HCT116 (cell line): ENCODE results near the gene TEX29. TPM values are rescaled to one million over a fixed set of nuclear protein-coding genes. Genes with fewer than 3 reads are reported as not detected.

Experiments used
- ATAC-seq: fragments of 200-7000 bp; cut with Tn5 transposase; 2 replicates; pipeline ENCODE4 v1.9.1; 2020; ENCODE audit warnings: mild to moderate bottlenecking, moderate library complexity
- BruUV-seq: library from RNA; stranded (reverse); fragments of 400-500 nt; replicated peaks from 2 replicates; lab custom pipeline; 2021; lab: Mats Ljungman, UMichigan
- CTCF ChIA-PET: fragments of 300-600 bp; sonication (Branson Sonifier 250); formaldehyde crosslinking; loops from one replicate; lab custom pipeline; 2021; ENCODE audit warnings: antibody characterized with exemption; lab: Charles Lee
- POLR2A ChIA-PET: fragments of 300-600, 350-600 bp; sonication (Branson Sonifier 250); formaldehyde crosslinking; loops from one replicate; lab custom pipeline; 2021; ENCODE audit warnings: antibody characterized with exemption; lab: Charles Lee
- RAD21 ChIA-PET, 2 experiments: fragments of 300-600 bp; sonication (Branson Sonifier 250); formaldehyde crosslinking; loops; one replicate each; lab custom pipeline; 2023; ENCODE audit warnings: low total read pairs in 2 of 2; ENCODE audit not compliant: uncharacterized antibody in 2 of 2, unreplicated experiment in 2 of 2, low non-redundant PET in 1 of 2; lab: Charles Lee
- DNase-seq: peaks from one replicate; pipeline ENCODE4 v3.0.0-alpha.2; 2010; ENCODE audit warnings: low read depth, low spot score
- H2AFZ ChIP-seq: fragments of 200-600 bp; shearing (Covaris generic), sonication (generic); 2 replicates; pipeline ENCODE4 v1.6.1; 2017; ENCODE audit warnings: low read depth, mixed run types, mixed read lengths, antibody characterized with exemption, low read length; ENCODE audit not compliant: poor library complexity, severe bottlenecking
- H3K27ac ChIP-seq: 2 replicates; pipeline ENCODE4 v1.5.1; 2012; ENCODE audit warnings: low read depth, low read length
- H3K27me3 ChIP-seq: fragments of 200-600 bp; sonication (generic); 2 replicates; pipeline ENCODE4 v1.6.1; 2016; ENCODE audit warnings: mixed run types, low read length, mixed read lengths; ENCODE audit not compliant: insufficient read depth
- H3K36me3 ChIP-seq, 2 experiments: fragments of 200-500 bp in 1 of 2; fragments of 200-600 bp in 1 of 2; sonication (Bioruptor generic) in 1 of 2; sonication (generic) in 1 of 2; 2 replicates each; pipeline versions ENCODE4 v1.5.1 to v1.6.1; 2014 to 2016; ENCODE audit warnings: low read length in 2 of 2, inconsistent platforms in 1 of 2, mixed read lengths in 1 of 2, mixed run types in 1 of 2; ENCODE audit not compliant: insufficient read depth in 2 of 2, control insufficient read depth in 1 of 2
- H3K4me1 ChIP-seq, 2 experiments: fragments of 200-600 bp in 1 of 2; sonication (generic) in 1 of 2; 2 replicates each; pipeline versions ENCODE4 v1.5.1 to v1.6.1; 2012 to 2017; ENCODE audit warnings: low read length in 2 of 2, inconsistent platforms in 1 of 2, mild to moderate bottlenecking in 1 of 2, mixed read lengths in 1 of 2, mixed run types in 1 of 2, moderate library complexity in 1 of 2; ENCODE audit not compliant: insufficient read depth in 2 of 2, control insufficient read depth in 1 of 2
- H3K4me2 ChIP-seq: fragments of 200-600 bp; sonication (generic); 2 replicates; pipeline ENCODE4 v1.6.1; 2017; ENCODE audit warnings: mixed run types, low read length, mixed read lengths
- H3K4me3 ChIP-seq, 2 experiments: fragments of 200-600 bp in 1 of 2; sonication (generic) in 1 of 2; replicated peaks in 1 of 2; 2 replicates each; pipeline ENCODE4 v1.5.1; 2011 to 2016; ENCODE audit warnings: low read length in 2 of 2, control low read depth in 1 of 2, low read depth in 1 of 2, mild to moderate bottlenecking in 1 of 2, mixed read lengths in 1 of 2, mixed run types in 1 of 2
- H3K79me2 ChIP-seq: fragments of 200-600 bp; sonication (generic); 2 replicates; pipeline ENCODE4 v1.6.1; 2017; ENCODE audit warnings: mild to moderate bottlenecking, mixed run types, low read length, moderate library complexity, mixed read lengths; ENCODE audit not compliant: insufficient read depth
- H3K9ac ChIP-seq: fragments of 200-600 bp; sonication (generic); 2 replicates; pipeline ENCODE4 v1.6.1; 2016; ENCODE audit warnings: low read length, mixed read lengths
- H3K9me2 ChIP-seq: fragments of 200-600 bp; sonication (generic), shearing (Covaris generic); 2 replicates; pipeline ENCODE4 v1.6.1; 2017; ENCODE audit warnings: mixed run types, mild to moderate bottlenecking, moderate library complexity; ENCODE audit not compliant: insufficient read depth
- H3K9me3 ChIP-seq, 2 experiments: fragments of 200-500 bp in 1 of 2; fragments of 200-600 bp in 1 of 2; sonication (Bioruptor generic) in 1 of 2; sonication (generic) in 1 of 2; 2 replicates each; pipeline ENCODE4 v1.6.1; 2014 to 2017; ENCODE audit warnings: low read length in 2 of 2, mixed read lengths in 2 of 2, inconsistent platforms in 1 of 2, low read depth in 1 of 2, mild to moderate bottlenecking in 1 of 2, mixed run types in 1 of 2, moderate library complexity in 1 of 2; ENCODE audit not compliant: control insufficient read depth in 1 of 2, insufficient read depth in 1 of 2
- H4K20me1 ChIP-seq: fragments of 200-600 bp; sonication (generic), shearing (Covaris generic); 2 replicates; pipeline ENCODE4 v1.6.1; 2017; ENCODE audit warnings: mixed run types, mild to moderate bottlenecking, moderate library complexity; ENCODE audit not compliant: insufficient read depth
- CBX3 ChIP-seq: IDR thresholded peaks from 2 replicates; pipeline ENCODE4 v1.6.1; 2012; ENCODE audit warnings: low read depth
- CEBPB ChIP-seq: IDR thresholded peaks from 2 replicates; pipeline ENCODE4 v1.6.1; 2012; ENCODE audit warnings: low read depth
- CTCF ChIP-seq, 3 experiments: fragments of 200-600 bp in 1 of 3; sonication (generic) in 1 of 3; IDR thresholded peaks in 2 of 3; conservative IDR thresholded peaks in 1 of 3; 2 replicates each; pipeline ENCODE4 v1.5.1; 2012 to 2017; ENCODE audit warnings: low read depth in 2 of 3, low read length in 2 of 3, antibody characterized with exemption in 1 of 3, borderline replicate concordance in 1 of 3, control low read depth in 1 of 3, mild to moderate bottlenecking in 1 of 3, mixed read lengths in 1 of 3, mixed run types in 1 of 3, moderate library complexity in 1 of 3; ENCODE audit not compliant: insufficient read depth in 1 of 3
- EGR1 ChIP-seq: IDR thresholded peaks from 2 replicates; pipeline ENCODE4 v1.6.1; 2012; ENCODE audit warnings: low read depth
- ELF1 ChIP-seq: IDR thresholded peaks from 2 replicates; pipeline ENCODE4 v1.6.1; 2012; ENCODE audit warnings: low read depth, borderline replicate concordance
- EZH2 ChIP-seq: fragments of 200-600 bp; sonication (generic); IDR thresholded peaks from 2 replicates; pipeline ENCODE4 v1.6.1; 2017; ENCODE audit warnings: antibody characterized with exemption, mixed run types
- EZH2phosphoT487 ChIP-seq: fragments of 200-600 bp; IDR thresholded peaks from 2 replicates; pipeline ENCODE4 v1.6.1; 2018; ENCODE audit warnings: antibody characterized with exemption, borderline replicate concordance
- JUND ChIP-seq: IDR thresholded peaks from 2 replicates; pipeline ENCODE4 v1.6.1; 2012
- MAX ChIP-seq: IDR thresholded peaks from 2 replicates; pipeline ENCODE4 v1.6.1; 2012
- POLR2A ChIP-seq: IDR thresholded peaks from 2 replicates; pipeline ENCODE4 v1.7.0; 2011; ENCODE audit warnings: borderline replicate concordance; ENCODE audit not compliant: insufficient read depth, insufficient read length; ENCODE audit errors: extremely low read depth
- RAD21 ChIP-seq: IDR thresholded peaks from 2 replicates; pipeline ENCODE4 v1.6.1; 2012; ENCODE audit warnings: low read depth, mild to moderate bottlenecking
- SIN3A ChIP-seq: IDR thresholded peaks from 2 replicates; pipeline ENCODE4 v1.6.1; 2012; ENCODE audit warnings: low read depth
- TCF7L2 ChIP-seq: IDR thresholded peaks from 2 replicates; pipeline ENCODE4 v1.7.0; 2011; ENCODE audit warnings: borderline replicate concordance, inconsistent platforms; ENCODE audit not compliant: insufficient read depth, insufficient read length; ENCODE audit errors: extremely low read depth
- YY1 ChIP-seq: IDR thresholded peaks from 2 replicates; pipeline ENCODE4 v1.6.1; 2011; ENCODE audit warnings: low read length, low read depth, moderate library complexity, mild to moderate bottlenecking; ENCODE audit not compliant: insufficient replicate concordance; ENCODE audit errors: extremely low read depth
- ZBTB33 ChIP-seq: IDR thresholded peaks from 2 replicates; pipeline ENCODE4 v1.6.1; 2011; ENCODE audit warnings: mild to moderate bottlenecking, low read length, moderate library complexity; ENCODE audit not compliant: insufficient replicate concordance; ENCODE audit errors: extremely low read depth
- intact Hi-C: fragments of 100-400 bp; cut with micrococcal nuclease; formaldehyde crosslinking; loops from 2 replicates; pipeline ENCODE4 v1.10.0; 2022
- total RNA-seq: library from RNA; stranded (reverse); gene quantifications from one replicate; pipeline ENCODE4 v1.2.1, GENCODE V29; 2021; ENCODE audit not compliant: unreplicated experiment

Gene TEX29
- total RNA-seq, 1 experiment from 2014 or later: not detected

GRCh38 chr13:111367340-111367739 lies 46.9 kb downstream of the TEX29 start:
- POLR2A ChIA-PET: no interaction called here
- DNase-seq (no peak), ATAC-seq (no peak)
- Histone ChIP-seq H3K79me2 (no peaks in the 10 kb centered on the region), H3K9me2 (no peaks in the 10 kb centered on the region), H3K4me3 (no peak overlapping the region), H3K4me2 (no peak overlapping the region), H3K36me3 (no peaks in the 10 kb centered on the region), H2AFZ (no peak overlapping the region), H3K27me3 (peaks cover 23% of the 10 kb centered on the region), H3K9me3 (no peaks in the 10 kb centered on the region), H4K20me1 (no peaks in the 10 kb centered on the region), H3K4me1 (no peaks in the 10 kb centered on the region), H3K9ac (no peak overlapping the region), H3K27ac (no peak overlapping the region)
- RAD21 ChIA-PET: no interaction called here
- CTCF ChIA-PET: no interaction called here
- TF ChIP-seq EZH2 (no peak), EZH2phosphoT487 (no peak), ELF1 (no peak), ZBTB33 (no peak), POLR2A (no peak)
- intact Hi-C loops: no loop called here
- BruUV-seq: no TSS peak

- H4K20me1 ChIP-seq: no peaks in the 10 kb centered on the region
- ATAC-seq (no peak), DNase-seq (no peak)
- H3K79me2 ChIP-seq: no peaks in the 10 kb centered on the region
- ChIA-PET CTCF (no interaction called here), POLR2A (no interaction called here), RAD21 (no interaction called here)
- H3K9me2 ChIP-seq: no peaks in the 10 kb centered on the region
- H3K27ac ChIP-seq: no peak overlapping the region
- H3K4me2 ChIP-seq: no peak overlapping the region
- peaks cover 16% of the 10 kb centered on the region for H3K27me3 ChIP-seq
- intact Hi-C loops: no loop called here
- no peaks in the 10 kb centered on the region for H3K36me3 ChIP-seq
- no peak overlapping the region for H3K4me3 ChIP-seq
- H3K9me3 ChIP-seq: no peaks in the 10 kb centered on the region
- no peak overlapping the region for H3K9ac ChIP-seq
- H2AFZ ChIP-seq: no peak overlapping the region
- H3K4me1 ChIP-seq: no peaks in the 10 kb centered on the region
- no TSS peak for BruUV-seq
- TF ChIP-seq EZH2: no peak
- TF ChIP-seq CTCF (IDR thresholded peaks at IDR 0.05 in 2 of 3, conservative IDR thresholded peaks at IDR 0.05 in 1 of 3; ENCODE audit: borderline replicate concordance in 1 of 3, insufficient read depth in 1 of 3, low read depth in 2 of 3, low read length in 2 of 3): no peak
- no peak for TF ChIP-seq CBX3
- TF ChIP-seq JUND: no peak
- TF ChIP-seq CEBPB: no peak
- TF ChIP-seq SIN3A: no peak
- TF ChIP-seq YY1: no peak
- no peak for TF ChIP-seq MAX
- no peak for TF ChIP-seq RAD21
- TF ChIP-seq TCF7L2: no peak
- TF ChIP-seq ZBTB33: no peak
- TF ChIP-seq EZH2phosphoT487: no peak
- TF ChIP-seq EGR1: no peak
Measured at GRCh38 chr13:111368091-111368490, 47.6 kb downstream of the TEX29 start.
